ENCODE measurements around the gene NFYC. TPM values are rescaled to one million over a fixed set of nuclear protein-coding genes. Genes with fewer than 3 reads are reported as not detected.

NFYC gene
- polyA plus RNA-seq, 3 donors = 95.9 to 111 (median 101) TPM

Other genes with a start within 250 kb of the NFYC start
- 1 to 10 TPM; 4.9 to 6.3 (median 5.9) TPM for gene ZFP69B, start 241.2 kb upstream of the NFYC start, polyA plus RNA-seq (ENCODE audit: insufficient read length in 3 of 3)
- 1 to 10 TPM; 6.5 to 8.1 (median 7.9) TPM for gene ZFP69, start 214.4 kb upstream of the NFYC start, polyA plus RNA-seq (ENCODE audit: insufficient read length in 3 of 3)
- 10 to 100 TPM; 11.6 to 14.2 (median 12.0) TPM for gene EXO5, start 182.9 kb upstream of the NFYC start, polyA plus RNA-seq (ENCODE audit: insufficient read length in 3 of 3)
- 10 to 100 TPM in 2 of 3 donors, 1 to 10 TPM in 1; 8.4 to 14.5 (median 13.8) TPM for gene ZNF684, start 160.1 kb upstream of the NFYC start, polyA plus RNA-seq (ENCODE audit: insufficient read length in 3 of 3)
- 1 to 10 TPM; 1.6 to 2.2 (median 1.8) TPM for gene RIMS3, start 26.0 kb upstream of the NFYC start, polyA plus RNA-seq (ENCODE audit: insufficient read length in 3 of 3)
- gene KCNQ4, start 92.1 kb downstream of the NFYC start, polyA plus RNA-seq (ENCODE audit: insufficient read length in 3 of 3) = 1 to 10 TPM; 1.6 to 1.9 (median 1.9) TPM
- gene CITED4, start 170.7 kb downstream of the NFYC start, polyA plus RNA-seq (ENCODE audit: insufficient read length in 3 of 3) = 1 to 10 TPM; 2.7 to 6.0 (median 5.4) TPM

Measured in renal cortex interstitium (tissue), 3 donors.